Esophagus mucosa (tissue), 1 donor: ENCODE results near the gene SIL1. TPM values are rescaled to one million over a fixed set of nuclear protein-coding genes. Genes with fewer than 3 reads are reported as not detected.

Experiments
- ATAC-seq: fragments of 200-7000 bp; cut with Tn5 transposase; one replicate; pipeline ENCODE4 v1.9.1; 2020
- total RNA-seq: library from RNA; stranded (reverse); gene quantifications from one replicate; pipeline ENCODE4 v1.2.4, GENCODE V29; 2023
- donor health status: DM: yes; HTN: yes; CAD: no.

Gene SIL1
- total RNA-seq, 1 donor from 2014 or later: 29.3 TPM

DNA sequence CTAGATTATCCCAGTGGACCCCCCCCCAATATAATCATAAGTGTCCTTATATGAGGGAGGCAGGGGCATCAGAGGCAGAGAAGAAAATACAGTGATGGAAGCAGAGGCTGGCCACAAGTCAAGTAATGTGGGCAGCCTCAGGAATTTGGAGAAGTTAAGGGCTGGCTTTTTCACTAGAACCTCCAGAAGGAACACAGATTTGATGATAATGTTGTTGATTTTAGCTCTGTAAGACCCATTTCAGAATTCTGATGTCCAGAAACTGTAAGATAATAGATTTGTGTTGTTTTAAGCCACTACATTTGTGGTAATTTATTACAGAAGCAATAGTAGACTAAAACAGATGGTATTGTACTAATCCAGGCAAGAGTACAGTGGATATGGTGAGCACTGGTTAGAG is 286.7 kb downstream of the SIL1 start:
- no peak for ATAC-seq

DNA sequence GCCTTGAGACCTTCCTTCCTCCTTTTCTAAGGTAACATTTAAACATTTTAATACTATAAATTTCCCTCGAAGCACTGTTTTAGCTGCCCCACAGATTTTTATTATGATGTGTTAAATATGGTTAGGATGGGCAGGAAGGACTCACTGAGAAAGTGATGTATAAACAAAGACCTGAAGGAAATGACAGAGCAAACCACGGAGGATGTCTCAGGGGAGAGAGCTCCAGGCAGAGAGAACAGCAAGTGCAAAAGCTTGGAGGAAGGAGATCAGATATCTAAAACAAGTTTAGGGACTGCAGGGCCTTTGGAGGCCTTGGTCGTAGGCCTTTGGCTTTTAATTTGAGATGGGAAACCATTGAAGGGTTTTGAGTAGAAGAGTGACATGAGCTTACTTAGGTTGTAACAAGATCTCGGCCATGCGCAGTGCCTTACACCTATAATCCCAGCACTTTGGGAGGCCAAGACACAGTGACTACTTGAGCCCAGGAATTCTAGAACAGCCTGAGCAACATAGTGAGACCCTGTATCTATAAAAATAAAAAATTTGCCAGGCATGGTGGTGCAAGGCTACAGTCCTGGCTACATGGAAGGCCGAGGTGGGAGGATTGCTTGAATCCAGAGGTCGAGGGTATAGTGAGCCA is 287.5 kb downstream of the SIL1 start:
- no peak for ATAC-seq

DNA sequence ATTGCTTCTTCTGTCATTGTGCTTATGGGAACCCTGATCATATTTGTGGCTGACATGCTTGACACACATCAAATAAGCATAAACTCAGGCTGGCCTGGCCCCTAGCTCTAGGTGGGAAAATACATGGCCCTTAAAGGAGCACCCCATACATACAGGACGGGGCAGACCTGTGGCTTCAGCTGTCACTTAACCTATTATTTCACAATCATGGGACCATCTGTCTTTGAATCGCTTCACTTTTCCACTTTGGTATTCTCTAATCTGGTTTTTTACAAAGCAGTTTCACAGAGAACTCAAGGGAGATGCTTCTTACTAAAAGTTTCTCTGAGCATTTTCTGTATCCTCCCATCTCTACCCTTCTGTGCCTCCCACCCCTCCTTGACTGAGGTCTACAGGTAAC is 288.4 kb downstream of the SIL1 start:
- no peak for ATAC-seq

DNA sequence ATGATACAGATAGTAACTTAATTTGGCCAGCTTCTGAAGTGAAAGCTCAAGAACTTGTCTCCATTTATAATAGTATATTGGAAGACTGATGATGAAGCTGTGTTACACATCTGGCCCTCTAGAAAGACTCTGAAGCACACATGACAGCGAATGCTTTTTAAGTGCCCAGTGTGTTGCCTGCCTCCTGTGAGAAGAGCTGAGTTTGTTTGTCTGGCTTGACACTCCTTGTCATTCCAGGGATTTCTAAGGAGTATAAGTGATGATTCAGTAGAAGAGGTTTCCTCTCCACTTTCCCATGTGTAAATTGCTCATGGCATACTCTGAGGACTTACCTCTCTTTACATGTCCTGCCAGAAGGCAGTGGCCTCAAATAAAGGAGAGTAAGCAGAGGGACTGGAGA is 292.6 kb downstream of the SIL1 start:
- no peak for ATAC-seq

DNA sequence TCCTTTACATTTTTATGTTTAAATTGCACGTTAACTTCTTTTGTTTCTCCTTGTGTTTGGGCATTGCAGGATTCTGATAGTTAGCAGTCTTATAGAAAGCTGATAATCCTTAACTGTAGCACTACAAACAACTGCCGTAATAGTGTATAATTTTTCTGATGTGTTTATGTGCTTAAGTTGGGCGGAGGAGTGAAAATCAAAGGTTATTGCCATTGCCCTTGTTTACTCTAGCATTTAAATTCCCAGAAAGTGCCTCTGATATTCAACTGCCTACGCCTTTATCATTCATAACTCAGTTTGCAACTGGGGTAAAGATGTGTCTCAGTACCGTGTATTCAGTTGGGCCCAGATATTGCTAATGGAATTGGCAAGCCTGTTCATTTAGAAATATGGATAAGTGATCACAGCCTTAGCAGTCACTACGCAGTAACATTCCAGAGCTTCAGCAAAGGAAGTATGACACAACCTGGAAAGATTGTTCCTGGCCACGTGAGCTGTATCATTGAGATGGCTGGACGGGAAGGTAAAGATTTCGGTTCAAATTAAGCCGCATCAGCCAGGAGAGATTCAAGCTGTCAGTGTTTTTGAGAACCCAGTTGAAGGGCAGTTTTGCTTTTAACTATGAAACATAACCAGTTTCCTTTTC is 294.9 kb downstream of the SIL1 start:
- ATAC-seq: no peak

DNA sequence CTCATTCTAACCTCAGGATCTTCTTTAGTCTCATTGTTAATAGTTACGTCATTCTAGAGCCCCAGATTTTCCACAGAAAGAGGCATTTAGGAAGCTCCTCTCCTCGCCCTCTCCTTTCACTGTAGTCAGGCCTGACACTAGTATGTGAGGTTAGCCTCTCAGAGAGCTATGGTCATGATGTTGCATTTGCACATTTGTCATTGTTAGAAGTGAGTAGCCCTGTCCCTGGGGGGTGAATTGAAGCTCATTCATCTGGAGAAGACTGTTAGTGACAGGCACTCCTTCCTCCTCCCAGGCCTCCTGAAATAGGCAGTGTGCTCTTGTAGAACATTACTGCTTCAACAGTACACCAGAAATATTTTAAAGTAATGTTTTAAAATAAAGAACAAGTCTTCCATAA is 296.5 kb downstream of the SIL1 start:
- no peak for ATAC-seq

DNA sequence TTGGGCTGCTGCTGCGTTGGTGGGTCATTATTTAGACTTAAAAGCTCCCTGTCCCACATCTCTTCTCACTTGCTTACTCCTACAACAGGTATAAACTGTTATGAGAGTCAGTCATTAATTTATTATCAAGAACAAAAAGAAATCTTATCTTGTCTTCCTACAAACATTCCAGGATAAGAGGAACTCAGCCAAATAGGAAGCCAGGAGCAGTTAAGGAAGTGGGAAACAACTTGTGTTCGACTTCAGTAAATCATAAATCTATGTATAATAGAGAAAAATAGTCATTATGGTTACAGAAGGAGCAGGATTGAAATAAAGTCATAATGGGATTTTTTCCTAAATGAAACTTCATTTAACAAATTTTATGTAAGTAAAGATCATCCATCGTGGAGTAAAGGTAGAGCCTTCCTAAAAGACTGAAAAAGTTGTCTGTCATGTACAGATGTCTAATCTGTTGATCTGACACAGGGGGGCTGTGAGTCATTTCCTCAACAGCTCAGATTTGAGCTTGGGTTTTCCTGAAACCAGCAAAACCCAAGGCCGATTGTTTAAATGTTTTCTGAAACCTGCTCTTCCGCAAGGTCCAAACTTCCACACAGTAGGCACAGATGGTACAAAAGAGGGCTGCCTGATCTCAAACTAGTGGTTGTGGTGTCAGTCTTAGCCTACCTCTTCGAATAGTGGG is 297.7 kb downstream of the SIL1 start:
- ATAC-seq: no peak

DNA sequence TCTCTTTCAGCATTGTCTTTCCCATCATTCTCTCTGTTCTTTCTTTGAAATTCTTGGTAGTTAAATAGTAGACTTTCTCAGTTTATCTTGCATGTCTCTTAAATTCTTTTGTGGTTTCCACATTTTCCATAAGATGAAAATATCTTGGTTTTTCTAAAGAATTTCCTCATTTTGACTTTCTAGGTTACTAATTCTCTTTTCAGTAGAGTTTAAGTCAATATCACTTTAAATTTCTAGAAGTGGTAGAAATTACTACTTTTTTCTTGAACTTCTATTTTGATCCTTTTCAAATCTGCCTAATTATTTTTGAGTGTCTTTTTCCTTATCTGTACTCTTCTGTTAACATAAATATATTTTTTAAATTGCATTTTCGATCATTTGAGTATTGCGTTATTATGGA is 299.4 kb downstream of the SIL1 start:
- ATAC-seq: no peak

DNA sequence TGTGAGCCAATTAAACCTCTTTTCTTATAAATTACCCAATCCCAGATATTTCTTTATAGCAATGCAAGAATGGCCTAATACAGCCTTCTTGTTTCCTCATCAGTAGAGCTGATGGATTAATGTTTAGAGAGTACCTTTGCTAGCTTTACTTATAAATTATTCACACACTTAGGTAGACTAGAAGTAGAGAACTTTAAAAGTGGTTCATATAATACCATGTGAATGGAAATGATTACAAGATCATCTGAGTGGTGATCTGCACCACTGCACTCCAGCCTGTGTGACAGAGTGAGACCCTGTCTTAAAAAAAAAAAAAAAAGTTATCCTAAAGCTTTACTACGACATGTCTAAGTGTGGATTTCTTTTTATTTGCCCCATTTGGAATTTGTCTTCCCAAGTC is 299.9 kb downstream of the SIL1 start:
- no peak for ATAC-seq

Other genes with a start within 250 kb of the SIL1 start
- 60.5 TPM for gene MATR3, start 95.4 kb upstream of the SIL1 start, total RNA-seq
- gene PAIP2, start 143.5 kb upstream of the SIL1 start, total RNA-seq: 38.1 TPM
- 0.28 TPM for gene SLC23A1, start 184.9 kb upstream of the SIL1 start, total RNA-seq
- gene MZB1, start 191.5 kb upstream of the SIL1 start, total RNA-seq: 3.3 TPM
- gene PROB1, start 196.7 kb upstream of the SIL1 start, total RNA-seq: 1.9 TPM
- 3.7 TPM for gene SPATA24, start 205.7 kb upstream of the SIL1 start, total RNA-seq
- gene DNAJC18, start 241.2 kb upstream of the SIL1 start, total RNA-seq: 2.2 TPM